ENCODE data around the gene KCNF1.
"Not testable (repeated sequence)": the region's sequence is repeated elsewhere in the genome, so short reads cannot be mapped to it uniquely, and the experiment has no call there.

DNA sequence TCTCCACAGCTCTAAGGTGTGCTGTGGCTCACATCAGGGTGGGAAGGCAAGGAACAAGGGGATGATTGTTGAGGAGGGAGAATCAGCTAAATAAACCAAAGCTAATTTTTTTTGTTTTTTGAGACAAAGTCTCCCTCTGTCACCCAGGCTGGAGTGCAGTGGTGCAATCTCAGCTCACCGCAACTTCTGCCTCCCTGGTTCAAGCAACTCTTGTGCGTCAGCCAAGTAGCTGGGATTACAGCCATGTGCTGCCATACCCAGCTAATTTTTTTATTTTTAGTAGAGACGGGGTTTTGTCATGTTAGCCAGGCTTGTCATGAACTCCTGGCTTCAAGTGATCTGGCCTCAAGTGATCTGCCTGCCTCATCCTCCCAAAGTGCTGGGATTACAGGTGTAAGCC is 46.7 kb downstream of the KCNF1 start:
- TF ChIP-seq, protein P1, sequence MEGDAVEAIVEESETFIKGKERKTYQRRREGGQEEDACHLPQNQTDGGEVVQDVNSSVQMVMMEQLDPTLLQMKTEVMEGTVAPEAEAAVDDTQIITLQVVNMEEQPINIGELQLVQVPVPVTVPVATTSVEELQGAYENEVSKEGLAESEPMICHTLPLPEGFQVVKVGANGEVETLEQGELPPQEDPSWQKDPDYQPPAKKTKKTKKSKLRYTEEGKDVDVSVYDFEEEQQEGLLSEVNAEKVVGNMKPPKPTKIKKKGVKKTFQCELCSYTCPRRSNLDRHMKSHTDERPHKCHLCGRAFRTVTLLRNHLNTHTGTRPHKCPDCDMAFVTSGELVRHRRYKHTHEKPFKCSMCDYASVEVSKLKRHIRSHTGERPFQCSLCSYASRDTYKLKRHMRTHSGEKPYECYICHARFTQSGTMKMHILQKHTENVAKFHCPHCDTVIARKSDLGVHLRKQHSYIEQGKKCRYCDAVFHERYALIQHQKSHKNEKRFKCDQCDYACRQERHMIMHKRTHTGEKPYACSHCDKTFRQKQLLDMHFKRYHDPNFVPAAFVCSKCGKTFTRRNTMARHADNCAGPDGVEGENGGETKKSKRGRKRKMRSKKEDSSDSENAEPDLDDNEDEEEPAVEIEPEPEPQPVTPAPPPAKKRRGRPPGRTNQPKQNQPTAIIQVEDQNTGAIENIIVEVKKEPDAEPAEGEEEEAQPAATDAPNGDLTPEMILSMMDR (IDR thresholded peaks at IDR 0.05) = not testable (repeated sequence)
- not testable (repeated sequence) for TF ChIP-seq POLR2A (IDR thresholded peaks at IDR 0.05; ENCODE audit: low read depth); EP300 (IDR thresholded peaks at IDR 0.05); POLR2AphosphoS5 (IDR thresholded peaks at IDR 0.05)
